Liver (tissue), 9 donors: ENCODE data around the gene U2AF2. TPM values are rescaled to one million over a fixed set of nuclear protein-coding genes. Genes with fewer than 3 reads are reported as not detected.

Source experiments
- DNase-seq: peaks from one replicate; pipeline ENCODE4 v3.0.0-alpha.2; 2017; ENCODE audit warnings: low spot score
- H3K27ac ChIP-seq, 2 donors: one replicate each; pipeline ENCODE4 v1.7.0; 2013; ENCODE audit warnings: inconsistent platforms in 2 of 2, low read length in 2 of 2, control low read depth in 1 of 2, low read depth in 1 of 2, mild to moderate bottlenecking in 1 of 2
- H3K27me3 ChIP-seq, 4 donors: one replicate each; pipeline versions ENCODE4 v1.6.1 to v1.7.0; 2013; ENCODE audit warnings: low read length in 3 of 4, inconsistent platforms in 1 of 4, mild to moderate bottlenecking in 1 of 4, moderate library complexity in 1 of 4; ENCODE audit not compliant: control insufficient read depth in 4 of 4, insufficient read depth in 4 of 4
- H3K36me3 ChIP-seq, 4 donors: one replicate each; pipeline versions ENCODE4 v1.6.1 to v1.7.0; 2013; ENCODE audit warnings: low read length in 3 of 4, mild to moderate bottlenecking in 3 of 4, low read depth in 1 of 4, moderate library complexity in 1 of 4; ENCODE audit not compliant: control insufficient read depth in 4 of 4, insufficient read depth in 3 of 4
- H3K4me1 ChIP-seq, 4 donors: one replicate each; pipeline versions ENCODE4 v1.6.1 to v1.7.0; 2013; ENCODE audit warnings: low read length in 3 of 4, mild to moderate bottlenecking in 3 of 4, moderate library complexity in 1 of 4; ENCODE audit not compliant: control insufficient read depth in 4 of 4, insufficient read depth in 4 of 4
- H3K4me3 ChIP-seq, 3 donors: one replicate each; pipeline versions ENCODE4 v1.6.1 to v1.7.0; 2013; ENCODE audit warnings: low read length in 3 of 3, control low read depth in 1 of 3, low read depth in 1 of 3, mild to moderate bottlenecking in 1 of 3
- H3K9ac ChIP-seq, 2 donors: one replicate each; pipeline ENCODE4 v1.7.0; 2013; ENCODE audit warnings: low read length in 2 of 2, mild to moderate bottlenecking in 2 of 2, moderate library complexity in 2 of 2, control low read depth in 1 of 2, low read depth in 1 of 2
- H3K9me3 ChIP-seq, 4 donors: one replicate each; pipeline versions ENCODE4 v1.6.1 to v1.7.0; 2013; ENCODE audit warnings: low read length in 3 of 4; ENCODE audit not compliant: control insufficient read depth in 4 of 4
- EGR1 ChIP-seq, 2 donors: IDR thresholded peaks; 2 replicates each; pipeline ENCODE4 v1.6.1; 2016 to 2018; ENCODE audit warnings: antibody characterized with exemption in 2 of 2, low read depth in 2 of 2
- FOXA1 ChIP-seq: IDR thresholded peaks from 2 replicates; pipeline ENCODE4 v1.6.1; 2016; ENCODE audit warnings: antibody characterized with exemption
- FOXA2 ChIP-seq: IDR thresholded peaks from 2 replicates; pipeline ENCODE4 v1.6.1; 2016; ENCODE audit warnings: antibody characterized with exemption
- GABPA ChIP-seq, 2 donors: IDR thresholded peaks in 1 of 2; conservative IDR thresholded peaks in 1 of 2; 2 replicates each; pipeline ENCODE4 v1.6.1; 2016; ENCODE audit warnings: antibody characterized with exemption in 2 of 2, mild to moderate bottlenecking in 1 of 2, moderate library complexity in 1 of 2
- HNF4A ChIP-seq, 2 donors: conservative IDR thresholded peaks; 2 replicates each; pipeline ENCODE4 v1.6.1; 2016; ENCODE audit warnings: antibody characterized with exemption in 2 of 2, mild to moderate bottlenecking in 2 of 2
- HNF4G ChIP-seq: IDR thresholded peaks from 2 replicates; pipeline ENCODE4 v1.6.1; 2016; ENCODE audit warnings: antibody characterized with exemption
- JUND ChIP-seq, 2 donors: IDR thresholded peaks; 2 replicates each; pipeline ENCODE4 v1.6.1; 2016; ENCODE audit warnings: antibody characterized with exemption in 2 of 2
- RAD21 ChIP-seq, 2 donors: IDR thresholded peaks; 2 replicates each; pipeline ENCODE4 v1.6.1; 2016; ENCODE audit warnings: antibody characterized with exemption in 2 of 2, mild to moderate bottlenecking in 2 of 2
- RXRA ChIP-seq, 2 donors: IDR thresholded peaks; 2 replicates each; pipeline ENCODE4 v1.6.1; 2017 to 2018; ENCODE audit warnings: antibody characterized with exemption in 2 of 2, mild to moderate bottlenecking in 1 of 2
- SP1 ChIP-seq: IDR thresholded peaks from 2 replicates; pipeline ENCODE4 v1.6.1; 2018; ENCODE audit warnings: antibody characterized with exemption, mild to moderate bottlenecking
- TAF1 ChIP-seq: conservative IDR thresholded peaks from 2 replicates; pipeline ENCODE4 v1.6.1; 2016; ENCODE audit warnings: antibody characterized with exemption, mild to moderate bottlenecking
- YY1 ChIP-seq: IDR thresholded peaks from 2 replicates; pipeline ENCODE4 v1.6.1; 2016; ENCODE audit warnings: antibody characterized with exemption, mild to moderate bottlenecking
- WGBS: extraction: QIAGEN DNeasy Blood & Tissue Kit; methylation state at CpG from one replicate; pipeline ENCODE4 v1.1.7; 2013; 5-methylcytosine and 5-hydroxymethylcytosine counted together
- polyA plus RNA-seq, 2 donors: library from polyadenylated mRNA; stranded (reverse) in 1 of 2; unstranded in 1 of 2; fragments of 200-250 nt in 1 of 2; fragments of >200 nt in 1 of 2; fragmentation: Nextera tagmentation in 1 of 2; extraction: Ambion mirVana in 1 of 2; gene quantifications; one replicate each; pipeline versions ENCODE4 v1.2.1 to v1.2.3, GENCODE V29; 2013 to 2015
- total RNA-seq, 2 donors: library from RNA; depleted of rRNA; stranded (reverse); fragments of >200 nt; gene quantifications; one replicate each; pipeline ENCODE4 v1.2.3, GENCODE V29; 2014
- TF ChIP-seq, protein P1 (sequence below): IDR thresholded peaks from 2 replicates; pipeline ENCODE4 v1.6.1; 2016; ENCODE audit warnings: antibody characterized with exemption, mild to moderate bottlenecking
- TF ChIP-seq, protein P2 (sequence below): fragments of 150-350 bp; IDR thresholded peaks from 2 replicates; pipeline ENCODE4 v1.5.1; 2017; ENCODE audit warnings: improper control_type of control experiment, low read depth, low read length; ENCODE audit not compliant: missing input control
- donor health status: healthy.
- donor health status: healthy.
- donor health status: healthy.
- donor health status: healthy.
- donor health status: healthy.

Gene U2AF2
- total and polyA plus RNA-seq, 4 donors, result 8.6 to 66.6 (median 51.2) TPM

- TF ChIP-seq, protein P1, sequence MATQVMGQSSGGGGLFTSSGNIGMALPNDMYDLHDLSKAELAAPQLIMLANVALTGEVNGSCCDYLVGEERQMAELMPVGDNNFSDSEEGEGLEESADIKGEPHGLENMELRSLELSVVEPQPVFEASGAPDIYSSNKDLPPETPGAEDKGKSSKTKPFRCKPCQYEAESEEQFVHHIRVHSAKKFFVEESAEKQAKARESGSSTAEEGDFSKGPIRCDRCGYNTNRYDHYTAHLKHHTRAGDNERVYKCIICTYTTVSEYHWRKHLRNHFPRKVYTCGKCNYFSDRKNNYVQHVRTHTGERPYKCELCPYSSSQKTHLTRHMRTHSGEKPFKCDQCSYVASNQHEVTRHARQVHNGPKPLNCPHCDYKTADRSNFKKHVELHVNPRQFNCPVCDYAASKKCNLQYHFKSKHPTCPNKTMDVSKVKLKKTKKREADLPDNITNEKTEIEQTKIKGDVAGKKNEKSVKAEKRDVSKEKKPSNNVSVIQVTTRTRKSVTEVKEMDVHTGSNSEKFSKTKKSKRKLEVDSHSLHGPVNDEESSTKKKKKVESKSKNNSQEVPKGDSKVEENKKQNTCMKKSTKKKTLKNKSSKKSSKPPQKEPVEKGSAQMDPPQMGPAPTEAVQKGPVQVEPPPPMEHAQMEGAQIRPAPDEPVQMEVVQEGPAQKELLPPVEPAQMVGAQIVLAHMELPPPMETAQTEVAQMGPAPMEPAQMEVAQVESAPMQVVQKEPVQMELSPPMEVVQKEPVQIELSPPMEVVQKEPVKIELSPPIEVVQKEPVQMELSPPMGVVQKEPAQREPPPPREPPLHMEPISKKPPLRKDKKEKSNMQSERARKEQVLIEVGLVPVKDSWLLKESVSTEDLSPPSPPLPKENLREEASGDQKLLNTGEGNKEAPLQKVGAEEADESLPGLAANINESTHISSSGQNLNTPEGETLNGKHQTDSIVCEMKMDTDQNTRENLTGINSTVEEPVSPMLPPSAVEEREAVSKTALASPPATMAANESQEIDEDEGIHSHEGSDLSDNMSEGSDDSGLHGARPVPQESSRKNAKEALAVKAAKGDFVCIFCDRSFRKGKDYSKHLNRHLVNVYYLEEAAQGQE, result no peak
These were observed 18.9 kb upstream of the U2AF2 start (continued) for GRCh38 chr19:55635856-55636440.

DNA sequence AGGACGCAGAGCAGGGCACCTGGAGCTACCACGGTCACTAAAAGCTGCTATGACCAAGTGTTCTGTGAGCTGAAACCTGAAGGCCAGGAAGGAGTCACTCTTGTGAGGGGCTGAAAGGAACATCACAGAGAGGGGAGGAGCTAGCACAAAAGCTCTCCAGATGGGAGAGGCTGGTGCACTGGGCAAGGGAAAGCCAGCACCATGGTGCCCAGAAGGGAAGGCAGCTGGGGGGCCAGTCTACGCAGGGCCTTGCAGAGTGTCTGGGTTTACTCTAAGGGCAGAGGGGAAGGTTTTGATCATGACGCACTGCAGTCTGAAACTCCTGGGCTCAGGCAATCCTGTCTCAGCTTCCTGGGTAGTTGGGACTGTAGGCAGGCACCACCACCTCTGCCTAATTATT is 18.1 kb upstream of the U2AF2 start:
- WGBS, result 85% methylated on average over 4 of the region's 4 CpGs
- peaks cover 16 to 60% (median 41%) of the 10 kb centered on the region in 4 donors for H3K4me1 ChIP-seq
- no peaks in the 10 kb centered on the region for H3K27me3 ChIP-seq
- no peaks in the 10 kb centered on the region for H3K36me3 ChIP-seq
- H3K9me3 ChIP-seq, result no peaks in the 10 kb centered on the region
- no peak overlapping the region for H3K9ac ChIP-seq
- no peak for DNase-seq
- no peak overlapping the region for H3K4me3 ChIP-seq
- no peak overlapping the region for H3K27ac ChIP-seq
- TF ChIP-seq FOXA2, result no peak
- TF ChIP-seq RAD21 (IDR thresholded peaks at IDR 0.05), result no peak
- no peak for TF ChIP-seq HNF4G
- no peak for TF ChIP-seq YY1
- TF ChIP-seq, protein P2, sequence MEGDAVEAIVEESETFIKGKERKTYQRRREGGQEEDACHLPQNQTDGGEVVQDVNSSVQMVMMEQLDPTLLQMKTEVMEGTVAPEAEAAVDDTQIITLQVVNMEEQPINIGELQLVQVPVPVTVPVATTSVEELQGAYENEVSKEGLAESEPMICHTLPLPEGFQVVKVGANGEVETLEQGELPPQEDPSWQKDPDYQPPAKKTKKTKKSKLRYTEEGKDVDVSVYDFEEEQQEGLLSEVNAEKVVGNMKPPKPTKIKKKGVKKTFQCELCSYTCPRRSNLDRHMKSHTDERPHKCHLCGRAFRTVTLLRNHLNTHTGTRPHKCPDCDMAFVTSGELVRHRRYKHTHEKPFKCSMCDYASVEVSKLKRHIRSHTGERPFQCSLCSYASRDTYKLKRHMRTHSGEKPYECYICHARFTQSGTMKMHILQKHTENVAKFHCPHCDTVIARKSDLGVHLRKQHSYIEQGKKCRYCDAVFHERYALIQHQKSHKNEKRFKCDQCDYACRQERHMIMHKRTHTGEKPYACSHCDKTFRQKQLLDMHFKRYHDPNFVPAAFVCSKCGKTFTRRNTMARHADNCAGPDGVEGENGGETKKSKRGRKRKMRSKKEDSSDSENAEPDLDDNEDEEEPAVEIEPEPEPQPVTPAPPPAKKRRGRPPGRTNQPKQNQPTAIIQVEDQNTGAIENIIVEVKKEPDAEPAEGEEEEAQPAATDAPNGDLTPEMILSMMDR, result no peak
- TF ChIP-seq HNF4A (conservative IDR thresholded peaks at IDR 0.05), result no peak
- TF ChIP-seq JUND (IDR thresholded peaks at IDR 0.05), result no peak
- TF ChIP-seq, protein P1, result no peak
- TF ChIP-seq RXRA (IDR thresholded peaks at IDR 0.05), result no peak
- TF ChIP-seq TAF1, result no peak

- Histone ChIP-seq H3K9ac (no peak overlapping the region), H3K4me1 (peaks cover 19 to 67% (median 47%) of the 10 kb centered on the region in 4 donors), H3K9me3 (no peaks in the 10 kb centered on the region), H3K36me3 (no peaks in the 10 kb centered on the region), H3K27ac (no peak overlapping the region), H3K27me3 (no peaks in the 10 kb centered on the region), H3K4me3 (no peak overlapping the region)
- WGBS, result 85% methylated on average over 11 of the region's 11 CpGs
- DNase-seq, result no peak
- TF ChIP-seq JUND (IDR thresholded peaks at IDR 0.05), result no peak
- TF ChIP-seq YY1, result no peak
- no peak for TF ChIP-seq EGR1 (IDR thresholded peaks at IDR 0.05; ENCODE audit: low read depth in 2 of 2)
- TF ChIP-seq, protein P1, result no peak
- no peak for TF ChIP-seq GABPA (IDR thresholded peaks at IDR 0.05 in 1 of 2, conservative IDR thresholded peaks at IDR 0.05 in 1 of 2)
- TF ChIP-seq, protein P2, result no peak
- no peak for TF ChIP-seq FOXA2
- no peak for TF ChIP-seq SP1
- no peak for TF ChIP-seq HNF4A (conservative IDR thresholded peaks at IDR 0.05)
- no peak for TF ChIP-seq HNF4G
- no peak for TF ChIP-seq FOXA1
These were observed 17.3 kb upstream of the U2AF2 start for GRCh38 chr19:55637534-55637933.
